Subcutaneous adipose tissue (tissue), 4 donors: ENCODE measurements around the gene DSCAML1. TPM values are rescaled to one million over a fixed set of nuclear protein-coding genes. Genes with fewer than 3 reads are reported as not detected.

Experiments
- CTCF ChIP-seq: fragments of 450-650 bp; IDR thresholded peaks from one replicate; pipeline ENCODE4 v1.5.1; 2016; ENCODE audit warnings: low read depth, mild to moderate bottlenecking, control low read depth, antibody characterized with exemption, moderate library complexity
- total RNA-seq, 4 donors: library from RNA; depleted of rRNA; stranded (reverse); fragments of >200 nt; gene quantifications; one replicate each; pipeline ENCODE4 v1.1.0, GENCODE V29; 2016

Gene DSCAML1
- total RNA-seq, 4 donors from 2014 or later, result 0.22 to 0.82 (median 0.75) TPM; not detected in 1

GRCh38 chr11:117449111-117449693, 347.8 kb downstream of the DSCAML1 start:
- no peak for TF ChIP-seq CTCF

- TF ChIP-seq CTCF, result no peak
Measured at GRCh38 chr11:117444711-117445658, 352.0 kb downstream of the DSCAML1 start.

- no peak for TF ChIP-seq CTCF
Measured at GRCh38 chr11:117444256-117444655, 352.8 kb downstream of the DSCAML1 start.

GRCh38 chr11:117443266-117444186, 353.5 kb downstream of the DSCAML1 start:
- no peak for TF ChIP-seq CTCF

- TF ChIP-seq CTCF, result no peak
Measured at GRCh38 chr11:117442869-117443239, 354.2 kb downstream of the DSCAML1 start.

GRCh38 chr11:117442049-117442868, 354.8 kb downstream of the DSCAML1 start:
- TF ChIP-seq CTCF, result no peak
